Kidney (tissue), 14 donors: ENCODE data around the gene AIMP2. TPM values are rescaled to one million over a fixed set of nuclear protein-coding genes. Genes with fewer than 3 reads are reported as not detected.

ENCODE experiments used
- DNase-seq, 5 donors: peaks; one replicate each; pipeline ENCODE4 v3.0.0-alpha.2; 2013 to 2020
- FAIRE-seq: peaks from 2 replicates; lab custom pipeline; 2012; peaks lifted over from hg19 to GRCh38; lab: Jason Lieb, UNC
- H3K27ac ChIP-seq, 2 donors: one replicate each; pipeline ENCODE4 v1.7.0; 2013; ENCODE audit warnings: low read depth in 2 of 2, low read length in 2 of 2, inconsistent platforms in 1 of 2
- H3K27me3 ChIP-seq: one replicate; pipeline ENCODE4 v1.7.1; 2013; ENCODE audit warnings: low read length, inconsistent platforms; ENCODE audit not compliant: control insufficient read depth, insufficient read depth
- H3K36me3 ChIP-seq, 3 donors: one replicate each; pipeline versions ENCODE4 v1.7.0 to v1.7.1; 2013; ENCODE audit warnings: low read length in 3 of 3, control low read depth in 1 of 3, inconsistent platforms in 1 of 3; ENCODE audit not compliant: insufficient read depth in 3 of 3, control insufficient read depth in 2 of 3
- H3K4me1 ChIP-seq, 3 donors: one replicate each; pipeline versions ENCODE4 v1.7.0 to v1.7.1; 2013; ENCODE audit warnings: low read length in 3 of 3, inconsistent platforms in 1 of 3, low read depth in 1 of 3; ENCODE audit not compliant: control insufficient read depth in 2 of 3, insufficient read depth in 2 of 3
- H3K4me3 ChIP-seq, 3 donors: one replicate each; pipeline versions ENCODE4 v1.7.0 to v1.8.1; 2013; ENCODE audit warnings: low read length in 3 of 3, control low read depth in 1 of 3, inconsistent platforms in 1 of 3
- H3K9ac ChIP-seq, 3 donors: one replicate each; pipeline versions ENCODE4 v1.7.0 to v1.7.1; 2013; ENCODE audit warnings: low read length in 3 of 3, control low read depth in 1 of 3, inconsistent platforms in 1 of 3
- H3K9me3 ChIP-seq, 3 donors: one replicate each; pipeline versions ENCODE4 v1.7.0 to v1.7.1; 2013; ENCODE audit warnings: low read length in 3 of 3, control low read depth in 1 of 3, inconsistent platforms in 1 of 3; ENCODE audit not compliant: control insufficient read depth in 2 of 3, insufficient read depth in 1 of 3
- intact Hi-C: fragments of 100-400 bp; cut with DNase I; formaldehyde crosslinking; loops from one replicate; pipeline ENCODE4 v1.11.1; 2022
- polyA plus RNA-seq: library from polyadenylated mRNA; stranded (reverse); fragments of 350-450 nt; fragmentation: Illumina TruSeq; extraction: RNeasy Lipid Tissue Mini Kit (QIAGEN cat#74804); gene quantifications from one replicate; pipeline ENCODE4 v1.2.3, GENCODE V29; 2014; ENCODE audit warnings: low read depth, low replicate concordance; ENCODE audit not compliant: insufficient read depth
- total RNA-seq: library from RNA; stranded (reverse); fragmentation: NEBNext Ultra II Directional; extraction: Animal tissue kit (Norgen Biotek cat#: 25700); gene quantifications from one replicate; pipeline ENCODE4 v1.2.1, GENCODE V29; 2021
- TF ChIP-seq, protein P1 (sequence below): IDR thresholded peaks from 3 replicates; pipeline ENCODE4 v1.5.1; 2012; ENCODE audit warnings: mild to moderate bottlenecking, moderate library complexity, borderline replicate concordance; ENCODE audit not compliant: insufficient read depth; ENCODE audit errors: extremely low read depth
- donor health status: control.
- donor health status: control.
- donor health status: control.
- donor health status: control.
- donor health status: control.
- donor health status: DM: yes; HTN: yes; CAD: no.
- donor health status: Normal renal cell carcinoma (clear cell type).

AIMP2 gene
- total and polyA plus RNA-seq, 2 donors from 2014 or later = 34.6 to 55.5 TPM

DNA sequence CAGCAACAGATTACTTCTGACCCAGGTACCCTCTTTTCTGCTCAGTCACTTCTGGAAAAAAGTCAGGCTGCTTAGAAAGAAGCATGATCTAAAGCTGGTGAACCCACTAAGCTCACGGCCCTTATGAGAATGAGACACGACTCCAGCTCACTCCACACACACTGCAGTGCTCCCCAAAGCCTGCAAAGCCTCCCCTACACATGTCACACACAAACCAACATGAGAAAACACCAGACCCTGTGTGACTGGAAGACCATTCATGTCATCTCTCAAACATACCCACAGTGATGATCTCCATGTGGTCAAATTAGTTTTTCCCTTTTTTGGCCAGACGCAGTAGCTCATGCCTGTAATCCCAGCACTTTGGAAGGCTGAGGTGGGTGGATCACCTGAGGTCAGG, 22.5 kb downstream of the AIMP2 start:
- no peak overlapping the region for H3K9ac ChIP-seq
- TF ChIP-seq, protein P1, sequence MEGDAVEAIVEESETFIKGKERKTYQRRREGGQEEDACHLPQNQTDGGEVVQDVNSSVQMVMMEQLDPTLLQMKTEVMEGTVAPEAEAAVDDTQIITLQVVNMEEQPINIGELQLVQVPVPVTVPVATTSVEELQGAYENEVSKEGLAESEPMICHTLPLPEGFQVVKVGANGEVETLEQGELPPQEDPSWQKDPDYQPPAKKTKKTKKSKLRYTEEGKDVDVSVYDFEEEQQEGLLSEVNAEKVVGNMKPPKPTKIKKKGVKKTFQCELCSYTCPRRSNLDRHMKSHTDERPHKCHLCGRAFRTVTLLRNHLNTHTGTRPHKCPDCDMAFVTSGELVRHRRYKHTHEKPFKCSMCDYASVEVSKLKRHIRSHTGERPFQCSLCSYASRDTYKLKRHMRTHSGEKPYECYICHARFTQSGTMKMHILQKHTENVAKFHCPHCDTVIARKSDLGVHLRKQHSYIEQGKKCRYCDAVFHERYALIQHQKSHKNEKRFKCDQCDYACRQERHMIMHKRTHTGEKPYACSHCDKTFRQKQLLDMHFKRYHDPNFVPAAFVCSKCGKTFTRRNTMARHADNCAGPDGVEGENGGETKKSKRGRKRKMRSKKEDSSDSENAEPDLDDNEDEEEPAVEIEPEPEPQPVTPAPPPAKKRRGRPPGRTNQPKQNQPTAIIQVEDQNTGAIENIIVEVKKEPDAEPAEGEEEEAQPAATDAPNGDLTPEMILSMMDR = no peak
- no peak for DNase-seq
- H3K4me3 ChIP-seq = no peak overlapping the region
- H3K36me3 ChIP-seq = peaks cover 9 to 52% (median 29%) of the 10 kb centered on the region in 3 donors
- no peaks in the 10 kb centered on the region for H3K27me3 ChIP-seq
- no peak for FAIRE-seq
- intact Hi-C loops = no loop called here
- H3K4me1 ChIP-seq = no peaks in the 10 kb centered on the region
- no peaks in the 10 kb centered on the region for H3K9me3 ChIP-seq
- no peak overlapping the region for H3K27ac ChIP-seq

DNA sequence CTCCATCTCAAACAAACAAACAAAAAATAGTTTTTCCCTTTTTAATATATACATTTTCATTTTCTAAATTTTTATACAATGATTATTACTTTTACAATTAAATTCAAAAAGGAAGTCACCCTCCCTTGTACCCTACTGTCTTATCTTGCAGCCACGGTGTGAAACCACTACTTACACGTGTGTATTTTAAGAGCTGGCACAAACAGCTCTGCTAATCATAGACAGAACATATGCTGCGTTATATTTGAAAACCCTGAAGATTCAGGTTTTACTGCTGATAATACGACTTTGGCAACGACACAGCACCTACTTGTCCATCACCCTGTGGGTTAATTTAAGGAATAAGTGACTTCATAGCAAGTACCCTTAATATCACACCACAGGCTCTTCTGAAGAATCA, 23.1 kb downstream of the AIMP2 start:
- Histone ChIP-seq H3K27ac (no peak overlapping the region), H3K36me3 (peaks cover 6 to 52% (median 24%) of the 10 kb centered on the region in 3 donors), H3K4me3 (no peak overlapping the region), H3K9ac (no peak overlapping the region), H3K4me1 (no peaks in the 10 kb centered on the region), H3K27me3 (no peaks in the 10 kb centered on the region), H3K9me3 (no peaks in the 10 kb centered on the region)
- TF ChIP-seq, protein P1 = no peak
- DNase-seq = no peak
- intact Hi-C loops = no loop called here
- FAIRE-seq = no peak

DNA sequence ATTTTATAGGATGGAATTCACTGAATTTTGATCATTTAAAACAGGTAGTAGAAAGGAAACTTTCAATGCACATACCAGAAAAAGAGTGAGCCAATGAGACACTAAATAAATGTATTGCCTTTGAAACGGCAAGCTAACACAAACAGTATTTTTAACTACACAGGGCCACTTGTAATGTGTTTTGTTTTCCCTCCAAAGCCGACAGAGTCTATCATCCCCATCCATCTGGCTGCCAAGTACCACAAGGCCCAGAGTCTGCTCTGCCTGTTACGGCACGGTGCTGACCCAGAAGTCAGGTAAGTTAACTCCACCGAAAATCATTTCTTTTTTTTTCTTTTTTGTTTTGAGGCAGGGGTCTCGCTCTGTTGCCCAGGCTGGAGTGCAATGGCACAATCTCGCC, 23.6 kb downstream of the AIMP2 start:
- no peak overlapping the region for H3K4me3 ChIP-seq
- no peak overlapping the region for H3K27ac ChIP-seq
- no peaks in the 10 kb centered on the region for H3K9me3 ChIP-seq
- FAIRE-seq = no peak
- H3K4me1 ChIP-seq = no peaks in the 10 kb centered on the region
- peaks cover 6 to 52% (median 21%) of the 10 kb centered on the region in 3 donors for H3K36me3 ChIP-seq
- DNase-seq = peak in 1 of 5 donors; percentile 19
- H3K9ac ChIP-seq = no peak overlapping the region
- TF ChIP-seq, protein P1 = no peak
- no peaks in the 10 kb centered on the region for H3K27me3 ChIP-seq
- intact Hi-C loops = no loop called here

DNA sequence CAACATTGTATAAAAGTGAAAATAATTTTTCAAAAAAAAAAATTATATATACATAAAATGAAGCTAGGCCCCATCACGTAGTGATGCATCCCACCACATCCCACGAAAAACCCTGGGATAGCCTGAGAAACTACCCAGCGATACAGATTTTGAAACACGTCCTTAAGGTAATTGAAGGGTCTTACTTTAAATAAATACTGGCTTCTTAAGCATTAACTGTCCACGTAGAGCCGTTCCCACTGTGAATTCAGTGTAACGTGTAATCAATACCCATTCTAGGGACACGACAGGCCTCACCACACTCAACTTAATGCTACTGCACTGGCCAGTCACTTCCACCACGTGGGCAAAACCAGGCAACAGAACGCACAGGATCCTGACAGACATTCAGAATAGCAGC, 26.1 kb downstream of the AIMP2 start:
- FAIRE-seq (no peak), DNase-seq (peak in 1 of 5 donors; percentile 13)
- Histone ChIP-seq H3K9me3 (no peaks in the 10 kb centered on the region), H3K27me3 (no peaks in the 10 kb centered on the region), H3K4me3 (no peak overlapping the region), H3K27ac (no peak overlapping the region), H3K9ac (no peak overlapping the region), H3K4me1 (no peaks in the 10 kb centered on the region), H3K36me3 (peaks cover 6 to 48% (median 22%) of the 10 kb centered on the region in 3 donors)
- TF ChIP-seq, protein P1 = no peak
- intact Hi-C loops = no loop called here
